Left ventricle myocardium inferior (tissue), 1 donor: ENCODE data around the gene NLRP9. TPM values are rescaled to one million over a fixed set of nuclear protein-coding genes. Genes with fewer than 3 reads are reported as not detected.

Experiments
- DNase-seq: peaks from one replicate; pipeline ENCODE4 v3.0.0-alpha.2; 2020
- H3K27ac ChIP-seq: fragments of 200-600 bp; replicated peaks from 2 replicates; pipeline ENCODE4 v1.8.0; 2021
- H3K27me3 ChIP-seq: fragments of 200-600 bp; 2 replicates; pipeline ENCODE4 v1.8.0; 2021; ENCODE audit warnings: low read depth
- H3K36me3 ChIP-seq: fragments of 200-600 bp; 2 replicates; pipeline ENCODE4 v1.8.0; 2021
- H3K4me1 ChIP-seq: fragments of 200-600 bp; 2 replicates; pipeline ENCODE4 v1.8.0; 2021
- H3K4me3 ChIP-seq: fragments of 200-600 bp; 2 replicates; pipeline ENCODE4 v1.8.0; 2021; ENCODE audit warnings: mild to moderate bottlenecking, moderate library complexity
- H3K9me3 ChIP-seq: fragments of 200-600 bp; replicated peaks from 2 replicates; pipeline ENCODE4 v1.8.0; 2021
- intact Hi-C: fragments of 100-400 bp; cut with micrococcal nuclease; formaldehyde crosslinking; loops from one replicate; pipeline ENCODE4 v1.11.0; 2022
- total RNA-seq: library from RNA; stranded (reverse); fragmentation: NEBNext Ultra II Directional; extraction: Animal tissue kit (Norgen Biotek cat#: 25700); gene quantifications from one replicate; pipeline ENCODE4 v1.2.1, GENCODE V29; 2021
- TF ChIP-seq, protein P1 (sequence below): fragments of 200-600 bp; IDR thresholded peaks from 2 replicates; pipeline ENCODE4 v1.8.0; 2021; ENCODE audit warnings: antibody characterized with exemption, mild to moderate bottlenecking, borderline replicate concordance
- donor health status: DM: no; HTN: yes; CAD: no; lungs with severe emphysema.

NLRP9 gene
- total RNA-seq, 1 donor from 2014 or later: not detected

DNA sequence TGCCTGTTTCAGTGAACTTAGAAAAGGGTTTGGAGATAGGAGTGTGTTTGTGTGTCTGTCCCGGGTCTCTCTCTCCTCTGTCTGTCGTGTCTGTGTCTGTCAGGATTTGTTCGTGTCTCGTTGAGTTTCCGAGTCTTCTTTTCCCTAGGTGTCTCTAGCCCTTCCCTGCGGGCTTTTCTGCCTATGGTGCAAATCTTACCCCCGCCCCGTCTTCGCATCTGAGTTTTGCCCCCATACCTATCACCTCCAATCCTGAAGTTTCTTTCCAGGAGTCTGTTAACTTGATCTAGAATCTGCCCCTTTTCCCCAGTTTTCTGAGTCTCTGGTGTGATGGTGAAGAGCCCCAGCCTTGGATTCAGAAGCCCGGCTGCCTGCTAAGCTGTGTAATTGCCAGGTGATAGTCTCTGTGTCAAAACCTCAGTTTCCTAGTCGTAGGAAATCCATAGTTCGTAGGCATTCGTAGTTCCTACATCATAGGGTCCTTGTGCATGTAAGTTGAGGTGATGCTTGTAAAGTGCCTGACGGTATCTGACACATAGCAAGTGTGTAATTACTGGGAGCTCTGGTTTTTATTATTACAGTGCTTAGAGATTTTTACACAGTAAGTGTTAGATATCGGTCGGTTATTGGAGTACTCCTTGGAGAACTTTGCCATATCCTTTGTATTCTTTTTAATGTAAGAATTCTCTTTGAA lies 62.4 kb downstream of the NLRP9 start:
- Histone ChIP-seq H3K9me3 (no peaks in the 10 kb centered on the region), H3K27me3 (no peaks in the 10 kb centered on the region), H3K36me3 (peaks cover 44% of the 10 kb centered on the region), H3K4me3 (peak overlapping the region; percentile 93), H3K27ac (peak overlapping the region; percentile 97), H3K4me1 (peaks cover 87% of the 10 kb centered on the region)
- TF ChIP-seq, protein P1, sequence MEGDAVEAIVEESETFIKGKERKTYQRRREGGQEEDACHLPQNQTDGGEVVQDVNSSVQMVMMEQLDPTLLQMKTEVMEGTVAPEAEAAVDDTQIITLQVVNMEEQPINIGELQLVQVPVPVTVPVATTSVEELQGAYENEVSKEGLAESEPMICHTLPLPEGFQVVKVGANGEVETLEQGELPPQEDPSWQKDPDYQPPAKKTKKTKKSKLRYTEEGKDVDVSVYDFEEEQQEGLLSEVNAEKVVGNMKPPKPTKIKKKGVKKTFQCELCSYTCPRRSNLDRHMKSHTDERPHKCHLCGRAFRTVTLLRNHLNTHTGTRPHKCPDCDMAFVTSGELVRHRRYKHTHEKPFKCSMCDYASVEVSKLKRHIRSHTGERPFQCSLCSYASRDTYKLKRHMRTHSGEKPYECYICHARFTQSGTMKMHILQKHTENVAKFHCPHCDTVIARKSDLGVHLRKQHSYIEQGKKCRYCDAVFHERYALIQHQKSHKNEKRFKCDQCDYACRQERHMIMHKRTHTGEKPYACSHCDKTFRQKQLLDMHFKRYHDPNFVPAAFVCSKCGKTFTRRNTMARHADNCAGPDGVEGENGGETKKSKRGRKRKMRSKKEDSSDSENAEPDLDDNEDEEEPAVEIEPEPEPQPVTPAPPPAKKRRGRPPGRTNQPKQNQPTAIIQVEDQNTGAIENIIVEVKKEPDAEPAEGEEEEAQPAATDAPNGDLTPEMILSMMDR: no peak
- DNase-seq: no peak
- intact Hi-C loops: no loop called here

DNA sequence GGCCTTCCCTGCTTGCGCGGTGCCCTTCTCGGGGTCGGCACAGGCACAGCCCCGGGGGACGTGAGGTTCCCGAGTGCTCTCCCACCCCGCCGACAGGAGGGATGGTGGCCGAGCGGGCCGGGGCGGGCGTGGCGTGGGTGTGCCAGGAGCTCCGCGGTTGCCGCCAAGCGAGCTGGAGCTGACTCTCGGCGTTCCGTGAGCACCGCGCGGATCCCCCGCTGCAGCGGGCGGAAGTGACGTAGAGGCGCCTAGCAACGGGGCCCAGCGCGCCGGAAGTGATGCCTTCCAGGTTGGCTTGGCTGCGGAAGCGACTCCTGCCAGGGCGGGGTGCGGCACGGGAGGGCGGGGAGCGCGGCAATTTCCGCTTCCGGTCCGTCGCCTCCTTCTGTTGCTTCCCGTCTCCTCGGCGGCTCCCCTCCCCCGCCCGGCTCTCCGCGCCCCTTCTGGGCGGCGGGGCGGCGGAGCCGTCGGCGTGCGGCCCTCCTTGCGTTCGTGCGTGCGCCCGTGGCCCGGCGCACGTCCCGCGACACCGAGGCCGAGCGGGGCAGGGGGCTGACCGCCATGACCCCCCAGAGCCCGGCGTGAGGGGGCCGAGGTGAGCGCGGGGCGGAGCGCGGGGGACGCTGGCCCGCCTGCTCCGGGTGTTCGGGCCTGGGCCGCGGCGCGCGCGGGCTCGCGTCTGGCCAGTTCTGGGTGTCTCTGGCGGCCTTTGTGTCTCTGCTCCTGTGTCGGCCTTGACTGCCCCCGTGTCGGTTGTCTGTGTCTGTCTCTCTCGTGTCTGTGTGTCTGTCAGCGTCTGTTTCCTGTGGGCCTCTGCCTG lies 63.2 kb downstream of the NLRP9 start, which contains the start of gene EPN1:
EPN1 (plus strand) TSS at position 386 of the 820 bp plus-strand sequence. CDS start 3,402 bp downstream, outside the sequence.
- peak; percentile 97 for DNase-seq
- peak within 1 kb of the TSS; percentile 97 for H3K27ac ChIP-seq
- peaks cover 44% of the 10 kb centered on the region for H3K36me3 ChIP-seq
- peak within 1 kb of the TSS; percentile 93 for H3K4me3 ChIP-seq
- H3K4me1 ChIP-seq: peaks cover 87% of the 10 kb centered on the region
- no peaks in the 10 kb centered on the region for H3K27me3 ChIP-seq
- TF ChIP-seq, protein P1: no peak
- H3K9me3 ChIP-seq: no peaks in the 10 kb centered on the region
- intact Hi-C loops: no loop called here

DNA sequence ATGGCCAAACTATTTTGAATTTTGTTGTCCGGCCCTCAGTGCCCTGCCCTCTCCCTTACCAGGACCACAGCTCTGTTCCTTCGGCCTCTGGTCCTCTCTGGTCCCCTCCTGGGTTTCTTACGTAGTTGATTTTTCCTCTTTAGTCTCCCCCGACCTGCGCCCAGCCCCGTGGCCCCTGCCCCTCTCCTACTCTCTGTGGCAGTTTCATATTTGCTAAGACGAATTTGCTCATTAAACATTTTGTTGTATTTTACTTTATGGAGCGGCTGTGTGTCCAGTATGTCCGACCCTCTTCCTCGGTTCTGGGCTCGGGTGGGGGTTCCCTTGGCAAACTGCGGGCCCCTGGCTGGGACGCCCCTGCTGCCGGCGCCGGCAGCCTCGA lies 63.8 kb downstream of the NLRP9 start:
- TF ChIP-seq, protein P1: no peak
- Histone ChIP-seq H3K27ac (peak overlapping the region; percentile 97), H3K27me3 (no peaks in the 10 kb centered on the region), H3K9me3 (no peaks in the 10 kb centered on the region), H3K4me3 (peak overlapping the region; percentile 93), H3K36me3 (peaks cover 44% of the 10 kb centered on the region), H3K4me1 (peaks cover 84% of the 10 kb centered on the region)
- DNase-seq: no peak
- intact Hi-C loops: no loop called here

DNA sequence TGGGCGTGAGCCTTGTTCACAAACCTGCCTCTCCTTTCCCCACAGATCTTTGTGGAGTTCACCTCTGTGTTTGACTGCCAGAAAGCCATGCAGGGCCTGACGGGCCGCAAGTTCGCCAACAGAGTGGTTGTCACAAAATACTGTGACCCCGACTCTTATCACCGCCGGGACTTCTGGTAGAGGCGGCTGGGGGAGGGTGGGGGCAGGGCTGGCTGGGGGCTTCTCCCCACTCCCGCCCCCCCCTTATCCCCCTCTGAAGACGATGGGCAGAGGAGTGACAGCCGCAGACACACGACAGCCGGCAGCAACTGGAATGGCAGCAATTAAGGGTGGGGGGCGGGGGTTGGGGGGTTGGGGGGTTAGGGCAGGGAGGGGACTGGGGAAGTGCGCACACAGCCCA lies 64.3 kb downstream of the NLRP9 start:
- TF ChIP-seq, protein P1: no peak
- H3K9me3 ChIP-seq: no peaks in the 10 kb centered on the region
- DNase-seq: no peak
- intact Hi-C loops: no loop called here
- no peaks in the 10 kb centered on the region for H3K27me3 ChIP-seq
- peak overlapping the region; percentile 27 for H3K27ac ChIP-seq
- peak overlapping the region; percentile 93 for H3K4me3 ChIP-seq
- H3K36me3 ChIP-seq: peaks cover 44% of the 10 kb centered on the region
- peaks cover 78% of the 10 kb centered on the region for H3K4me1 ChIP-seq

DNA sequence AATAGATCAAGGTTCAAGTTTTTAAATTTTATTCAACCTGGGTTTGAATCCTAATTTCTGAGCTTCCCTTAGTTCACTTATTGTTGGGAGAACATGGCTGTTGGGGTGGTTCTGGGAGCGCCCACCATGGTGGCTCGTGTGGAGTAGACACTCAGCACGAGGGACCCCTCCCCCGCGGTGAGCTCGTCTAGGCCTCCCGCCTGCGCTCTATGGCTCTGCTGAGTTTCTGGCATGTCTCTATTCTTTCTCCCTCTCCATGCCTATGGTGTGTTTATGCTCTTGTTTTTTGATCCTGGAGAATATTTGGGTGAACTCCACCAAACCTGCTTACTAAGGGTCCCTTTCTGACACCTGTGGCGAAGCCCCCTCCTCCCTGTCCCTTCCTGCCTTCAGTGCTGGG lies 64.7 kb downstream of the NLRP9 start:
- no peak for DNase-seq
- no peaks in the 10 kb centered on the region for H3K27me3 ChIP-seq
- H3K36me3 ChIP-seq: peaks cover 44% of the 10 kb centered on the region
- H3K27ac ChIP-seq: peak overlapping the region; percentile 27
- H3K4me3 ChIP-seq: no peak overlapping the region
- intact Hi-C loops: no loop called here
- TF ChIP-seq, protein P1: no peak
- peaks cover 74% of the 10 kb centered on the region for H3K4me1 ChIP-seq
- H3K9me3 ChIP-seq: no peaks in the 10 kb centered on the region
